NCI-H460 (cell line): Measurements from ENCODE around the gene LRMDA. TPM values are rescaled to one million over a fixed set of nuclear protein-coding genes. Genes with fewer than 3 reads are reported as not detected.
"Not testable (repeated sequence)": the region's sequence is repeated elsewhere in the genome, so short reads cannot be mapped to it uniquely, and the experiment has no call there.

ENCODE experiments used
- DNase-seq: peaks from one replicate; pipeline ENCODE4 v3.0.0-alpha.2; 2016; ENCODE audit warnings: low read depth; ENCODE audit errors: extremely low read depth
- total RNA-seq: library from RNA; depleted of rRNA; stranded (reverse); fragments of >200 nt; shearing (Covaris generic); gene quantifications from 2 replicates; pipeline ENCODE4 v1.2.3, GENCODE V29; 2014

The LRMDA gene
- total RNA-seq, 1 experiment from 2014 or later, result 0.99 TPM

DNA sequence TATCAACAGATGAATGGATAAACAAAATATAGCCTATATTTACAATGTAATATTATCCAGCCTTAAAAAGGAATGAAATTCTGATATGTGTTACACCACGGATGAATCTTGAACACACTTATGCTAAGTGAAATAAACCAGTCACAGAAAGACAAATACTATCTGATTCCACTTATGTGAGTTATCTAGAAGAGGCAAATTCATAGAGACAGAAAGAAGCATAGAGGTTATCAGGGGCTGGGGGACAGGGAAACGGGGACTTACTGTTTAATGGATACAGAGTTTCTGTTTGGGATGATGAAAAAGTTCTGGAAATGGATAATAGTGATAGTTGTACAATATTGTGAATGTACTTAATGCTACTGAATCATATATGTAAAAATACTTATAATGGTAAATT is 329.9 kb downstream of the LRMDA start:
- no peak for DNase-seq

DNA sequence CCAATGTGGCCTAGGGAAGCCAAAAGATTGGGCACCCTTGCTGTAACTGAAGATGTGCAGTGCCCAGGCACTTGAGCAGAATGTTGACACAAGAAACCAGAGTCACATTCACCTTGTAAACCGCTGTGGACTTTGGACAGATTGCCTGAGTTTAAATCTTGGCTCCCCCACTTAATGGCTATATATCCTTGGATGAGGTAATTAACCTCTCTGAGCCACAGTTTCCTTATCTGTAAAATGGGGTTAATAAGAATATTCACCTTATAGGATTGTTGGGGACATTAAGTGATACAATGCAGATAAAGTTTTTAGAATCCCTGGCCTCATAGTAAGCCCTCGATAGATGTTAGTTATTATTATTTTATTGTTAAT is 331.0 kb downstream of the LRMDA start:
- DNase-seq, result no peak

DNA sequence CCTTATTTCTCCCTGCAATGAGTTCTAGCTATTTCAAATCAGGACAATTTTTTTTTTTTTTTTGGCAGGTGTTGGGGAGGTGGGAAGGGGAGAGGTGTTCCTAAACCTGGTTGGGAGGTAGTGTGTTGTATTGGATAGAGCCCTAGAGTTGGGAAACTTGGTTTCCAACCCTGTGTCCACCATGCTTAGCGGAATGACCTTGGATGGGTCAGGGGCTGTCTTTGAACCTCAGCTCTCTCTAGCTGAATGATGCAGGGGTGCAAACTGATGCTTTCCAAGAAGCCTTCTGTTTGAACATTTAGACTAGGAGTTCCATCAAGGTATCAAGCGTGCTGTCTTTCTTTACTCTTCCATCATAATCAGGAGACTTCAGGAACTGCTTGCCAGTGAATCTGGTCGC is 332.2 kb downstream of the LRMDA start:
- no peak for DNase-seq

DNA sequence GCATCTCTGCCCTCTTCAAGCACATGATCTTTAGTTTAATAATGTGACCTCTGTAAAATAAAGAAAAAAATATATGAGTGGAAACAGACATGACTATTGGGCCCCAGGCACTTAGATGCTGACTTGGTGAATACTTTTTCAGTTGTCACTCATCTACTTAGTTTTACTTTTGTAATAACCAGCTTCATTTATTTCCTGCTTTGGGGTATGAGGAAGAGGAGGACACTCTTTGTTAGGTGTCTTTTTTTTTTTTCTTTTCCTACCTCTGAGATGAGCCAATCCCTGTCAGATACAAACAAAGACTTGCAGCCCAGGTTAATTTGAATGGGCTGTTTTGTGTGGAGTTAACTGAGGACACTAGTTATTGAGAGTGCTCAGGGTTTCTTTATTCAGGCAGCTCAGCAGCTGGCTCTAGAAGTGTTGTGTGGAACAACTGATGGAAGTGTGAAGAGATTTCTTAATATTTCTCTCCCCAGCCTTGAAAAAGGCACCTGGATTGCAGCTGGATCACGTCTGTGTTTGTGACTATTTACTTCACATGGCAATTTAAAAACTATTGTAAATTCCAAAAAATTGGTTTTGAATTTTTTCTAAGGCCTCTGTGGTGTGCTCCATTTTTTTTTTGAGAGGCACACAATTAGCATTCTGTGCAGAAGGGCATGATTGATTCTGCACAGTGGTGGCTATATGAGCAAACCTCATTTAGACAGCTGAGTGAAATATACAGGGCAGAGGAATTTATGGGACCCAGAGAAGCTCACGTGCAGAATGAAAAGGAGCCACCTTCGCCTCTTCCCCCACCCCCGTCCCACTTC is 333.8 kb downstream of the LRMDA start:
- no peak for DNase-seq

DNA sequence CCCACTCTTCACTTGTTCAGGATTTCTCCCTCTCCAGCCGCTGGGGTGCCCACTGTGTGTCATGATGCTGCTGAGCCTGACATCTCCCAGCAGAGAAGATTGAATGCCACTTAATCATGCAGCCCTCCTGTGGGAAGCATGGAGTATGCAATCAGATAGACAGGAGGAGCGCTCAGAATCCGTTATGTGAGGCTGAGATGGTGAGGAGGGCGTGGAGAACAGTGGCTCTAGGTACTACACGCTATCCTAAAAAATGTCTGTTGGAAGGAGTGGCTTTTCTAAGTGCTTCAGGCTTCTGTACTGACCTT is 334.3 kb downstream of the LRMDA start:
- DNase-seq, result no peak

DNA sequence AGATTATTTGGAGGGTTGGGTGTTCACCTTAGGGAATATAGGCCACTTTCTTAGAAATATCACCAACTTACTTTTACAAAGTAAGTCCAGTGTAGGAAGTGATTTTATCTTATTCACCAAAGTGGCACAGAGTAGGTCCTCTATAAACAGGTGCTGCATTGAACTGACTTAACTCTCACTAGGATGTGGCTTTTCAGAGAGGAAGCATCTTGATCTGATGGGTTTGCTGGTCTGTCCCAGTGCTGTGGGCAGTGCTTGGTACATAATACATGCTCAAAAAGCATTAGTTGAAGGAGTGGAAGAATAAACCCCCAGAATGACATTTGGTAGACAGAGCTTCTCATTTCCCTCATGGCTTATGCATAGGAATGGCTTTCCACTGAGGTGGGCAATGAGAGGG is 334.7 kb downstream of the LRMDA start:
- no peak for DNase-seq

DNA sequence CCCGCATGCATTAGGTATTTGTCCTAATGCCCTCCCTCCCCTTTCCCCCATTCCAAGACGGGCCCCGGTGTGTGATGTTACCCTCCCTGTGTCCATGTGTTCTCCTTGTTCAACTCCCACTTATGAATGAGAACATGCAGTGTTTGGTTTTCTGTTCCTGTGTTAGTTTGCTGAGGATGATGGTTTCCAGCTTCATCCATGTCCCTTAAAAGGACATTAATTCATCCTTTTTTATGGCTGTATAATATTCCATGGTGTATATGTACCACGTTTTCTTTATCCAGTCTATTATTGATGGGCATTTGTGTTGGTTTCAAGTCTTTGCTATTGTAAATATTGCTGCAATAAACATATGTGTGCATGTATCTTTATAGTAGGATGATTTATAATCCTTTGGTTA is 335.3 kb downstream of the LRMDA start:
- not testable (repeated sequence) for DNase-seq

DNA sequence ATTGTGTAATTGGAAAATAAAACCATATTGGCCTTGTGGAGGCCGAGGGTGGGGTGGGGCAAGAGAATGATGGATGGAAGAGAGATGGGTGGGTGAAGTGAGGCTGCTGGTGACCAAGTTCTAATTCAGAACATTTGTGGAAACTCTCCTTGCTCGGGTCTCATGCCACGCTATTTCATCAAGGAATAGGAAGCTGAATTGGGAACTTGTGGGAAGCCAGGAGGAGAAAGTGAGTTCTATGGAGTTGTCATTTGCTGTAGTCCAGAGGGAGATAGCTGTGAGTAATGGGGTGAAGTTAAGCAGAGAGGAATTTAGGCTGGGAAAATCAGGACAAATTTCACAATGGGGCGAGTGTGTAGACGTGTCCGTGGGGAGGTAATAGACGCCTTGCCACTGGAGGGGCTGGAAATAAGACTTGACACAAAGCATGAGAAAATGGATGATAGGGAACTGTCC is 339.2 kb downstream of the LRMDA start:
- DNase-seq, result no peak

DNA sequence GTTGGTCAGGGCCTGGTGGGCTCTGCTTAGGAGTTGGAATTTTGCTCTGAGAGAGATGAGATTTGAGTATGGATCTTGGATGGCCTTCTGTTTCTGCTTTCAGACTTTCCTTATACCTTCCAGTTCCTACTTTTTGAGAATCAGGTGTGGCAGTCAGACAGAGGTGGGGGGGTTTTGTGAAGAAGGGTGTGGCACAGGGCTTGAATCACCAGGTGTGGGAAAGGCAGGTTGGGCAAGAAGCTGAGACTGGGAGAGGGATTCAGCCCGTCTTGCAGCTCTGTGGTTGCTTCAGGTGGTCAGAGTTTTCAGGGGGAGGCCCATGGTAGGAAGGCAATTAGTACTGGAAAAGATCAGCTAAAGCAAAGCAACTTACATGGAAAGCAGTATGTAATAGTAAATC is 340.2 kb downstream of the LRMDA start:
- DNase-seq, result no peak

DNA sequence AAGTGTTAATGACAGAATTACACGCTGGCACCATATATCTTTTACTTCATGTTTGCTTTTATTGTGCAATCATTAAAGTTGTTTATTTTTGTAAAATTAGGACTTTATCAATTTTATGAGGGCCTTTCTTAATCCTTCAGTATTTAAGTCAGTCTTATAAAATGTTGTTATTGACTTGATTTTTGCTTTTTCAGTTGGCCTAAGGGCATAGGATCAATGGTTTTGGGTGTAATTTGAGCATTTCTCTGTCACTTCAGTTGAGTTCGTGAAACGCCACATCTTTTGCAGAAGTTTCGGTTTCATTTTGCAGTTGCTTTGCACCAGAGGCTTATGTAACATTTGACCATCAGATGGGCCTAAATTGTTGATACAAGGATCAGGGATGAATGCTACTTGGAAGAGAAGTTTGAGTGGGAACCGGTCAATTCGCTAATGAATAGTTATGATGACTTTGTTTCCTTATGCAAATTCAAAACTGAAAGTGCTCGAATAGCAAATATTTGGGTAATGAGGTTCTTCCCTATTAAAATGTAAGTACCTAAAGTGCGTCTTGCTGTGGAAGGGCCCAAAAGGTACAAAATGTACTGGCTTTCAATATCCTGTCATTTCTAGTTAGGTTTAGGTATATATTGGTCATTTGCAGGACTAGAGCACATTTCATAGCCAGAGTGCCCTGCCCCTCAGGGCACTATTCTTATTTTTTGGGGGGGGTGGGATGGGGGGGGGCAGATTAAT is 340.9 kb downstream of the LRMDA start:
- DNase-seq, result no peak

DNA sequence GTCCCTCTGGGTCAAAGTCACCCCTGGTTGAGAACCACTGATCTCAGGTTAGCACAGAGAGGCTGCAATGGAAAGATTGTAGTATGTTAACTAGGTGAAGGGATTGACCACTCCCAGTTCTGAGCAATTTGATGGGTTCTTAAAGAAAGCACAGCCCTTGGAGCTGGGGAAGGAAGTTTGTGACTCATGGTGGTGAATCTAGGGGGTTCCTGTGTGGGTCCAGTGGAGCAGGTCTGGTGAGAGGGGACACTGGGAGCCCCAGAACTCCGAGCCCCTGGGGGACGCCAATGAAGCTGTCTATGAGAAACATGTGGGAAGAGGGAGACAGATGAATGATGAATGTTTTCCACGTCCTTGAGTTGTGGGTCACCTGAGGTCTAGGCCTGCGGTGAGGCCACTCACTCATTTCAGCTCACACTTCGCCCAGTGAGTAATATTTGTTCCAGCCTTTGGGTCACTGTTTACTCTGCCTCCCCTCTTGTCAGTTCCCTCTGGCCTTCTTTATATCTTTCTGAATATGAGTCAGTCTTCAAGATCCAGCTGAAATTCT is 341.9 kb downstream of the LRMDA start:
- no peak for DNase-seq

DNA sequence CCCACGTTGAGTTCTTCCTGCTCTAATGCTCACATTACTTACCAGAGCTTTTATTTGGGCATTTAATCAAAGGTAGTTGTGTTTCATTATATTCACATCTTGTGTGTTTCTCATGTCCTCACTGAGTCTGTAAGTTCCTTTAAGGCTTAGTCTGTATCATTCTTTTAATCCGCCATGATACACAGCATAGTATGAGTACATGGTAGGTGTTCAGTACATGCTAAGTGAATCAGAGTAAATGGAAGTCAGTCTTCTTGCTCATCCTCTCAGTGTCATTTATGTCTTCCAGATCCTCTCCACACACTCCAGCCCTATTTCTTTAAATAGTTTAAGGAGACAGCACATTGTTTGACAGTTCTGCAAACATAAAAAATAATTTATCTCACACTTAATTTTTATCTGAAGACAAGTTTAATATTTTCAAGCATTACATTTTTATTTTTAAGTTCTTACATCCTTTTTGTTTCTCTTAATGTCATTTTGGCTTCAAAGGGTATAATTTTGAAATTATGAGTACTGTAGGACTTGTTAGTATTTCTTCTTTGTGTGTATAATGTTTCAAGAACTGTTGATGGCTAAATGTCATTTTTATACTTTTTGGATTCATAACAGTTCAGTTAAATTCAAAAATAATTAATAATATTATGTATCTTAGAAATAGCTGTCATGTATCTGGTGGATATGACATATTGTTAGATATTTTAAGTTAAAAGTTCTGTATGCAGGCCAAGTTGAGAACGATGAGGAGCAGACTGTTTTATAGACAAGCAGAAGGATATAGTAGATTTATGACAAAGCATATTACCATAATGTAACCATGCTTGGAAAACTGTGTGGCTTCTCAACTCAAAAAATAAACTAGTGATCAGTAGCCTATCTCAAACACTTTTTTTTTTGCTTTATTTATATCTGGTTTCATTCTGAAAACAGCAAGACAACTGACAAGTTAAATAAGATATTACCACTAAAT is 342.7 kb downstream of the LRMDA start:
- no peak for DNase-seq

DNA sequence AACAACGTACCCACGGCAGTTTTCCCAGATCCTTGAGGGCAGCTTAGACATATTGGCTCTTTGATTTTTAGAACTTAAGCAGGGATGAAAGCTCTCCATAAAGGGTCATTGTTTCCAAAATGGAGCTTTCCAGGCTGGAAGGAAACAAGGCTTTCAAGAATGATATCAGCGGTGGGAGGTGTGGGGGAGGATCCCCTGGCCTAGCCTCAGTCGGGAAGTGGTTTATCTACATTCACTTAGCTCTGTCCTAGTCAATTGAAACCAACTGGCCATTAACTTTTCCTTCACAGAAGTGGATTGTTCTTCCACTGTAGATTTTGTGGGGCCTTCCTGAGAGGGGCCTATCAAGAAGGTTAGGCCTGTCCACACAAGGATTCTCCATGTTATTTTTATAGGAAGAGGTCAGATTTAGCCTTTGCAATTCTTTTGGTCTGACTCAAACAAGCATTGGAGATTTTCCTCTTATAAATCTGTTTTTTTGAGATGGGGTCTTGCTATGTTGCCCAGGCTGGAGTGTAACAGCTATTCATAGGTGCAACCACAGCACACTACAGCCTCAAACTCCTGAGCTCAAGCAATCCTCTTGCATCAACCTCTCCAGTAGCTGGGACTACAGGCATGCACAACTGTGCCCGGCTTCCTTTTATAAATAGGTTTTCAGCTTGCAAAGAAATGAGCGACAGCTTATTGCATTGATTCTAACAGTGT is 343.5 kb downstream of the LRMDA start:
- no peak for DNase-seq

DNA sequence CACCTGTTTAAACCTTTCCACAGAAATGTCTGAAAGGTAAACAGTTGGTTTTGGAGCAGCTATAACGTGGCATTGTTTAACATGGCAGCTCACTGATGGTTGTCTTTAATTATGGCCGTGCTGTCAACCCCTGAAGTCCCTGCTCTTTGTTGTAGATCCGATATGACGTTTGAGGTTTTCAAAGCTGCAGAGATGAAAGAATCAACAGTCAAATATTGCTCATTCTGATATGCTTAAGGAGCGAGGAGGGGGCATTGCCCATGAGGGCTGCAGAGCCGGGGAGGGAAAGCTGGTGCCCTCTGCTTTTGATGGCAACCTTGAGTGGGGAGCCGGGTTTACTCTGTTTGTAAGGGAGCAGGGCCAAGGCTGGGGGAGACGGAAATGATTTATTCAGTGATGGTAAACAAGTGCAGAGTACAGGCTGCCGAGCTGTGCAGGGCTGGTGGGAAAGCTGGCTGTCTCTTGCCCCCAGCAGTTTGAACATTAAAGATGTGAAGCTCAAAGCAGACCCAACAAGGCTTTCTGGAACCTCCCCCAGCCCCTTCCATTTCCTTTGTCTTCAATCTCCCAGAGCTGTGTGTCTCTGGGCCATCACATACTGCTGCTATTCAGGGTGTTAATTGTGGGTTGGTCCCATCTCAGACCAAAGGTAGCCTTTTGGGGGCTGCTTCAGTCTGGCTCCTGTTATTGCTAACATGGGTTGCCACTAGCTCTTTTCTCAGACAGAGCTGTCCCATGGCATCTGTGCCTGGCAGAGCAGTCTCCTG is 345.5 kb downstream of the LRMDA start:
- no peak for DNase-seq

DNA sequence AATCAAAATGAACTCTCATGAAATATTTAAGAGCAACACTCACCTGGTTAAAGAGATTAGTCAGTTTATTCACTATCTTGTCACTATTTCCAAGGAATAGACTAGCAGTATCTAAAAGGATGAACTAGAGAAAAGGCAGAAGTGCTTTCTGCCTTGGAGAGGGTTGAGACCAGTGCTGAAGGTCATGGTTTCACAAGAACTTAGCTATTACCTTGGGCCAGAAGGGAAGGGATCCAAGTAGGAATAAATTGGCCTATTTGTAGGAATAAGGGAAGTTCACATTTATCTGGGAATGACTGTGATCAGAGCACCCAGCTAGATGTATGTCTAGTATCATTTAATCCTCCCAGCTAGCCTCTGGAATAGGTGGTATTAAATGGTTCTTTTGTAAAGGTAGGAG is 347.2 kb downstream of the LRMDA start:
- DNase-seq, result no peak

DNA sequence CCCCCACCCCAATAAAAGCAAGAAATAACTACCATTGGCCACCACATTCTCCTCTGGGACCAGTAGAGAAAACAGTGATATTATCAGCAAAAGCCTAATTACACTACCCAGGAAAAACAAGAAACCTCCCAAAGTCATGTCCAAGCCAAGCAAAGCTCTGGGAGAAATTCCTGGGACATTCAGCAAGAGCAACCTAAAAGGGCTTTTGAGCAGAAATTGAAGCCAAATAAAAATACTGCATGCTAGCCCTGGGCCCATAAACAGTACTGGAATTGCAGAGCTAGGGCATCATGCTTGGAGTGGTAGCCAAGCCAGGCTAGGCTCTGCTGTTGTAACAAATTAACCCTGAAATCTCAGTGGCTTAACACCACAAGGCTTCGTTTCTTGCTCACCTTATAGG is 347.9 kb downstream of the LRMDA start:
- DNase-seq, result no peak

DNA sequence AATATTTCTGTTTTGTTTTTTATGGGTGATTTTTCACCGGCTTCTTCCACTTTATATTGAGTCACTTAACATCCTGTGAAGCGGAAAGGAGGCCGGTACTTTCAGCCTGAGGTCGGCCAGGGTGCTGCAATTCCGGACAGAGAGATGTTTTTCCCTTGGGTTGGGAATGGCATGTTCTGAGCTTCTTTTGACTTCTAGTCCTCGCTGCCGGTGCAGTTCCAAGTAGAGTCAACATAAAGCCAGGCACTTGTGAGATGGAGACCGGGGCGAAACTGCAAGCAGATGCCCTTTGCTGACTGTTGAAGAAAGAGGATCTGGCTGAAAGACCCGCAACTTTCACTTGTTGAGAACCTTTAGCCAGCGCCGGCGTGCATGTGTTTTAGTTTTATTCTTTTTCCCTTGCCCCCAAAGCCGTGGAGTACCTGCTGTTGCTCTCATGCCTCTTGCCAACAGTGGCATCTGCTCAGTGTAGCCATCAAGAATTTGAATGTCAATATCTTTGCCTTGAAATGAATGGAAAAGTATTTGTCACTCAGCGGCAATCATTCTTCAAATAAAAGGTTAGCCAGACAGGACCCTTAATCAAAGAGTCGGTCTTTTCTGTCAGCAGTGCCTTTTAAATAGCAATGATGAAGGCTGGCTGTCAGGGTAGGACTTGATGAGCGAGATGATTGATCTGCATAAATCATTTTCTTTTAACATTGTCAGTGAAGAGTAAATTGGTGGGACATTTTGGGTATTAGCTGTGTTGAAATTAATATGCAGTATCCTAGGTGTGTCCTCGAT is 351.2 kb downstream of the LRMDA start:
- no peak for DNase-seq

DNA sequence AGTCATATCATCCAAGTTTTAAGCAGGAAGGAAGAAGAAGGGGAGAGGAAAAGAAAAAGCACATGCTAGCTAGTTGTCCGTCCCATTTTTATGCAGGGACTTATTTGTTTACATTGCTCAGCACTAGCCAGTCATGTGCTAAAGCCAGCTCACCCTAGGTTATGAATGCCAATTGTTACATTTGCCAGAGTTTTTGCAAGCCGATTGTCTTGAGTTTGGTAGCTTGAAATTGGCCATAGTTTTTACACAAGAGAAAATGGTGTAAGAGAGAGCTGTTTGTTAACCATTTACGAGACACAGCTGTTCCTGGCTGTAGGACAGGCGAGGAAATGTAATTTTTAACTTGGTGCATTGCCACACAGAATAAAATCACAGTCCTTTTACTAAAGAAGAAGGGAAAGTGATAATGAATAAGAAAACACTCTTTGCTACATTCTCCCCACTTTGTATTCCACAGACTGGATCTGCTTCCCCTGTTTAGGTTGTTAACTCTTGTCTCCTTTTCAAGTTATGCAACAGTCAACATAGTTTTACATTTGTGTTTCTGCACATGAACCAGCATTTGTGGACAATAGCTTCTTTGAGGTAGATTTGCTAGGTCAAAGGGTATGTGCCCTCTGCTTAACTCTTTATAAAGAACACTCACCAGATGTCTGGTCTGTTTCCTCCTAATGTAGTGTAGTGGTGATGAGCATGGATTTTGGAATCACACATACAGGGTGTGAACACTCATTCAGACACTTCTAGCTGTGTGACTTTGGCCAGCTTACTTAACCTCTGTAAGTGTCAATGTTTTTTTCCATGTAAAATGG is 357.2 kb downstream of the LRMDA start:
- DNase-seq, result no peak
